HG02884 (cell line): ENCODE results near the gene OR5H14.
"Not testable (repeated sequence)": the region's sequence is repeated elsewhere in the genome, so short reads cannot be mapped to it uniquely, and the experiment has no call there.

Source experiments
- ATAC-seq: cut with Tn5 transposase; IDR thresholded peaks from one replicate; pipeline ENCODE4 v1.9.1; 2021; ENCODE audit warnings: mild to moderate bottlenecking, moderate library complexity; ENCODE audit not compliant: unreplicated experiment

OR5H14 gene

GRCh38 chr3:98196293-98196692 is 49.0 kb downstream of the OR5H14 start:
- ATAC-seq = not testable (repeated sequence)

GRCh38 chr3:98199020-98199419 is 51.7 kb downstream of the OR5H14 start:
- ATAC-seq = no peak
